CD4-positive, alpha-beta T cell (primary cell): Measurements from ENCODE around the gene PRSS27. TPM values are rescaled to one million over a fixed set of nuclear protein-coding genes. Genes with fewer than 3 reads are reported as not detected.

Source experiments
- ATAC-seq: fragments of 200-7000 bp; cut with Tn5 transposase; one replicate; pipeline ENCODE4 v1.10.0; 2022; ENCODE audit warnings: mild to moderate bottlenecking; ENCODE audit not compliant: poor library complexity
- CTCF ChIA-PET: fragments of 350-600 bp; sonication (Branson Sonifier 250); formaldehyde crosslinking; loops from one replicate; lab custom pipeline; 2021; ENCODE audit warnings: antibody characterized with exemption, inconsistent platforms; lab: Charles Lee
- POLR2A ChIA-PET: fragments of 350-600 bp; sonication (Branson Sonifier 250); formaldehyde crosslinking; loops from one replicate; lab custom pipeline; 2021; ENCODE audit warnings: antibody characterized with exemption, inconsistent platforms; lab: Charles Lee
- DNase-seq, 14 experiments: peaks; one replicate each; pipeline ENCODE4 v3.0.0-alpha.2; 2013 to 2020; ENCODE audit warnings: mixed read lengths in 2 of 14
- H3K27ac ChIP-seq, 2 donors: one replicate each; pipeline versions ENCODE4 v1.5.1 to v1.7.0; 2013; ENCODE audit warnings: low read length in 2 of 2, low read depth in 1 of 2, mild to moderate bottlenecking in 1 of 2
- H3K27me3 ChIP-seq, 2 experiments: 1 replicate in 1 of 2; 2 replicates in 1 of 2; pipeline versions ENCODE4 v1.6.1 to v1.7.0; 2013; ENCODE audit warnings: low read length in 2 of 2, control low read depth in 1 of 2, mild to moderate bottlenecking in 1 of 2, moderate library complexity in 1 of 2; ENCODE audit not compliant: insufficient read depth in 2 of 2, control insufficient read depth in 1 of 2
- H3K36me3 ChIP-seq: one replicate; pipeline ENCODE4 v1.6.1; 2013; ENCODE audit warnings: low read length, control low read depth; ENCODE audit not compliant: insufficient read depth
- H3K4me1 ChIP-seq: one replicate; pipeline ENCODE4 v1.6.1; 2013; ENCODE audit warnings: low read length, control low read depth; ENCODE audit not compliant: insufficient read depth
- H3K4me3 ChIP-seq: one replicate; pipeline ENCODE4 v1.5.1; 2013; ENCODE audit warnings: mild to moderate bottlenecking, low read length, moderate library complexity
- H3K9me3 ChIP-seq, 2 experiments: 1 replicate in 1 of 2; 2 replicates in 1 of 2; pipeline versions ENCODE4 v1.6.1 to v1.7.0; 2013; ENCODE audit warnings: low read length in 2 of 2, mild to moderate bottlenecking in 2 of 2, control low read depth in 1 of 2, moderate library complexity in 1 of 2; ENCODE audit not compliant: control insufficient read depth in 1 of 2, insufficient read depth in 1 of 2
- H3K27ac Mint-ChIP-seq: one replicate; pipeline ENCODE4 v1.8.0; 2020; ENCODE audit warnings: mixed read lengths
- H3K27me3 Mint-ChIP-seq: one replicate; pipeline ENCODE4 v1.8.0; 2021; ENCODE audit warnings: mixed read lengths
- H3K36me3 Mint-ChIP-seq: one replicate; pipeline ENCODE4 v1.8.0; 2021; ENCODE audit warnings: low read depth, mixed read lengths
- H3K4me1 Mint-ChIP-seq: one replicate; pipeline ENCODE4 v1.8.0; 2021; ENCODE audit warnings: low read depth, mixed read lengths
- H3K4me3 Mint-ChIP-seq: one replicate; pipeline ENCODE4 v1.8.0; 2020; ENCODE audit warnings: mild to moderate bottlenecking, mixed read lengths
- H3K9me3 Mint-ChIP-seq: one replicate; pipeline ENCODE4 v1.8.0; 2020; ENCODE audit warnings: mixed read lengths
- CTCF ChIP-seq: fragments of 200-600 bp; IDR thresholded peaks from one replicate; pipeline ENCODE4 v1.8.0; 2022; ENCODE audit warnings: antibody characterized with exemption, mild to moderate bottlenecking
- intact Hi-C, 2 experiments: fragments of 100-400 bp; cut with DNase I in 1 of 2; cut with micrococcal nuclease in 1 of 2; formaldehyde crosslinking; loops; one replicate each; pipeline versions ENCODE4 v1.15.1 to v1.9.0; 2023 to 2025; cut with DNase I, micrococcal nuclease
- total RNA-seq, 174 experiments: library from RNA in 2 of 174; stranded (reverse) in 2 of 174; gene quantifications; one replicate each; pipeline ENCODE4 v1.2.3 and lab custom pipeline; 2021 to 2026

PRSS27 gene
- total RNA-seq, 2 experiments from 2014 or later: 0.28 to 0.44 TPM

- Mint-ChIP-seq H3K4me1 (no peaks in the 10 kb centered on the region), H3K27me3 (no peaks in the 10 kb centered on the region), H3K4me3 (peak overlapping the region; percentile 25), H3K9me3 (no peaks in the 10 kb centered on the region), H3K36me3 (no peaks in the 10 kb centered on the region), H3K27ac (no peak overlapping the region)
- H3K4me3 ChIP-seq: no peak overlapping the region
- intact Hi-C loops: no loop called here
- no peak for TF ChIP-seq CTCF
- ATAC-seq (no peak), DNase-seq (no peak)
- H3K36me3 ChIP-seq: peaks cover 5% of the 10 kb centered on the region
- ChIA-PET POLR2A (interaction anchor here (0.6 kb wide), 1 partner anchor 13 kb away, joined by 3 read pairs; no protein-coding TSS in a partner anchor), CTCF (no interaction called here)
- H3K9me3 ChIP-seq: peaks cover 0 to 8% of the 10 kb centered on the region in 2 experiments
- H3K27ac ChIP-seq: no peak overlapping the region
- peaks cover 12% of the 10 kb centered on the region for H3K4me1 ChIP-seq
- H3K27me3 ChIP-seq: no peaks in the 10 kb centered on the region
Measured at GRCh38 chr16:2713985-2714774, 5.8 kb downstream of the PRSS27 start.

- no peaks in the 10 kb centered on the region for H3K27me3 ChIP-seq
- no peak for DNase-seq
- H3K4me1 Mint-ChIP-seq: no peaks in the 10 kb centered on the region
- no peak for TF ChIP-seq CTCF
- H3K27me3 Mint-ChIP-seq: no peaks in the 10 kb centered on the region
- ATAC-seq: no peak
- POLR2A ChIA-PET: no interaction called here
- peaks cover 2% of the 10 kb centered on the region for H3K36me3 Mint-ChIP-seq
- intact Hi-C loops: no loop called here
- peaks cover 12% of the 10 kb centered on the region for H3K4me1 ChIP-seq
- H3K9me3 ChIP-seq: peaks cover 0 to 8% of the 10 kb centered on the region in 2 experiments
- H3K4me3 Mint-ChIP-seq: peak overlapping the region; percentile 25
- peaks cover 8% of the 10 kb centered on the region for H3K36me3 ChIP-seq
- no peak overlapping the region for H3K27ac ChIP-seq
- CTCF ChIA-PET: no interaction called here
- no peak overlapping the region for H3K27ac Mint-ChIP-seq
- no peaks in the 10 kb centered on the region for H3K9me3 Mint-ChIP-seq
- no peak overlapping the region for H3K4me3 ChIP-seq
Measured at GRCh38 chr16:2713523-2713922, 6.5 kb downstream of the PRSS27 start.

DNA sequence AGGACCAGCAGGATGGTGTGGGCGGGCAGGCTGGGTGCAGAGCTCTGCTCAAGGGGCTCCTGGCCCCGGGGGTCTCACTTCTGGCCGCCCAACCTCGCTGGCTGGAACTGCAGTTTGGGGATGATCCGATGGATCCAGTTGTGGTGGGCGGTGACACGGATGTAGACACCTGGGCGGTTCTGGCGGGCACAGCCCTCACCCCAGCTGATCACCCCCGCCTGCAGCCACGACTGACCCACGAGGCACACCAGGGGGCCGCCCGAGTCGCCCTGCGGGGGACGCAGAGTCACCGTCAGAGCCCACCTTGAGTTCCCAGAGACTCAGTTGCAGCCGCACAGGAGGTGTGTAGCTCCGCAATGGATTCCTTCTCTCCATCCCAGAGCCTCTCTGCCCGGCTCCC lies 7.5 kb downstream of the PRSS27 start:
- Mint-ChIP-seq H3K36me3 (peaks cover 11% of the 10 kb centered on the region), H3K4me1 (no peaks in the 10 kb centered on the region), H3K9me3 (no peaks in the 10 kb centered on the region), H3K27ac (no peak overlapping the region), H3K27me3 (no peaks in the 10 kb centered on the region), H3K4me3 (no peak overlapping the region)
- ChIA-PET CTCF (no interaction called here), POLR2A (no interaction called here)
- Histone ChIP-seq H3K4me1 (peaks cover 12% of the 10 kb centered on the region), H3K4me3 (no peak overlapping the region), H3K27me3 (no peaks in the 10 kb centered on the region), H3K9me3 (peaks cover 0 to 8% of the 10 kb centered on the region in 2 experiments), H3K36me3 (peaks cover 14% of the 10 kb centered on the region), H3K27ac (no peak overlapping the region)
- DNase-seq (no peak), ATAC-seq (no peak)
- no peak for TF ChIP-seq CTCF
- intact Hi-C loops: no loop called here
